Measurements from ENCODE around the gene TCF25. TPM values are rescaled to one million over a fixed set of nuclear protein-coding genes. Genes with fewer than 3 reads are reported as not detected.
"Not testable (repeated sequence)": the region's sequence is repeated elsewhere in the genome, so short reads cannot be mapped to it uniquely, and the experiment has no call there.

TCF25 gene
- total RNA-seq, 1 donor from 2014 or later, result 155 TPM

GRCh38 chr16:89905511-89906139 lies 32.2 kb downstream of the TCF25 start:
- no peak for DNase-seq (ENCODE audit: low read depth)

- DNase-seq (ENCODE audit: low read depth), result no peak
Measured at GRCh38 chr16:89906140-89907025, 33.0 kb downstream of the TCF25 start.

GRCh38 chr16:89907055-89907814 lies 33.8 kb downstream of the TCF25 start:
- DNase-seq (ENCODE audit: low read depth), result no peak

GRCh38 chr16:89908236-89908635 lies 34.8 kb downstream of the TCF25 start:
- DNase-seq (ENCODE audit: low read depth), result no peak

GRCh38 chr16:89909777-89910716 lies 36.7 kb downstream of the TCF25 start:
- no peak for DNase-seq (ENCODE audit: low read depth)

- no peak for DNase-seq (ENCODE audit: low read depth)
Measured at GRCh38 chr16:89910717-89911354, 37.4 kb downstream of the TCF25 start.

GRCh38 chr16:89911375-89911774 lies 38.0 kb downstream of the TCF25 start:
- no peak for DNase-seq (ENCODE audit: low read depth)

- DNase-seq (ENCODE audit: low read depth), result no peak
Measured at GRCh38 chr16:89912143-89912542, 38.8 kb downstream of the TCF25 start.

- DNase-seq (ENCODE audit: low read depth), result no peak
Measured at GRCh38 chr16:89912627-89913026, 39.2 kb downstream of the TCF25 start.

GRCh38 chr16:89913408-89914387 lies 40.3 kb downstream of the TCF25 start:
- no peak for DNase-seq (ENCODE audit: low read depth)

- not testable (repeated sequence) for DNase-seq (ENCODE audit: low read depth)
Measured at GRCh38 chr16:89914642-89915285, 41.4 kb downstream of the TCF25 start.

- no peak for DNase-seq (ENCODE audit: low read depth)
Measured at GRCh38 chr16:89915303-89916232, 42.2 kb downstream of the TCF25 start.

GRCh38 chr16:89917773-89918452 lies 44.5 kb downstream of the TCF25 start:
- DNase-seq (ENCODE audit: low read depth), result peak; percentile 83

GRCh38 chr16:89918453-89919347 lies 45.3 kb downstream of the TCF25 start, which contains the start of gene MC1R:
TSS of gene MC1R (plus strand) at chr16:89918862. CDS start at chr16:89919259, 397 bp downstream.
- DNase-seq (ENCODE audit: low read depth), result no peak

GRCh38 chr16:89919535-89920406 lies 46.4 kb downstream of the TCF25 start:
- DNase-seq (ENCODE audit: low read depth), result no peak
